Fibroblast of skin of scalp (primary cell): ENCODE data around the gene EFCAB11. TPM values are rescaled to one million over a fixed set of nuclear protein-coding genes. Genes with fewer than 3 reads are reported as not detected.
A peak's percentile ranks its signal among the peaks of the same experiment; 100 is the strongest.

ENCODE experiments used
- DNase-seq: peaks from one replicate; pipeline ENCODE4 v3.0.0-alpha.2; 2013
- polyA plus RNA-seq, 2 experiments: library from polyadenylated mRNA; unstranded; fragments of 120-200 nt; gene quantifications; one replicate each; pipeline ENCODE4 v1.2.1, GENCODE V29; 2013; ENCODE audit not compliant: insufficient read length in 2 of 2

Gene EFCAB11, protein sequence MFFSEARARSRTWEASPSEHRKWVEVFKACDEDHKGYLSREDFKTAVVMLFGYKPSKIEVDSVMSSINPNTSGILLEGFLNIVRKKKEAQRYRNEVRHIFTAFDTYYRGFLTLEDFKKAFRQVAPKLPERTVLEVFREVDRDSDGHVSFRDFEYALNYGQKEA
- 7.9 TPM for polyA plus RNA-seq (2013, experiment 1 of 2; ENCODE audit: insufficient read length)
- polyA plus RNA-seq (2013, experiment 2 of 2; ENCODE audit: insufficient read length): 7.1 TPM

DNA sequence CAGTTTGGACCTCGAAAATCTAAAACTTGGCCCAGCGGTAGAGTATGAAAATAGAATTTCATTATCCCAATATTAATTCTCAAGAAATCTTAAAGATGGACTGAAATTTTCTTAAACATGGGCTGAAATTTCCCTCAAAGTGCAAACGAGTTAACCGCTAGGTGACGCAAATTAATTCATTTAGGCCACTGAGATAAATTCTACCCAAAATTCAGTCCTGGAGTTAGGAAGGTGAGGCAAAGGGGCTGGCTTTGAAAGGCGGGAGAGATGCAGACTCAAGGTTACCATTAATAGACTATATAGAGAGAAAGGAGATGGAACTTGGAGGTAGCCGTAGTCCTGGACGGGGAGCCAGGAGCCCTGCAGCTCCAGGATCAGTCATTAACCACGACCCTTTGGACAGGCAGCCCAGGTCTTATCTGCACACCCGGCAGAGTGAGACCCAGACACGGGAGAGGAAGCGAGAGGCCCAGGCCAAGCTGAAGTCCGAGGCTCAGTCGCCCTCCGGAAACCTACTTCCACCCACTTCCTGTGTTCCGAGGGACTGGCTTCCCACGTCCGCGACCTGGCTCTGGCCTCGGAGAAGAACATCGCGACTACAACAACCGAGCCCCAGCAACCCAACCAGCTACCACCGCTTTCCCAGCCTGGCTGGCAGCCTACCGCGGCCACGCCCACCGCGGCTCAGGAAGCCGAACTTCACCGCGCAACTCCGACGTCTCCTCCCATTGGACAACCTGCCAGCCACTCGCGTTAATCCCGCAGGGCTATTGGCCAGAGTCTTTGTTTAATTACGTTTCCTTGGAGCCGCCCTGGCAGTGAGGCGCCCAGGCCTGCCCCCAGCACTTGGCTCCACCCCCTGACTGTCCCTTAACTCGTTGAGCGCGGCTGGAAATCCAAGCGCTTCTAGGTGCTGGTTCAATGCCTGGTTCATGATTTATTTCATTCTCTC lies at the start of gene EFCAB11:
EFCAB11 (minus strand) TSS at position 661 of the 952 bp plus-strand sequence; CDS start at position 591, 70 bp downstream.
- peak; percentile 99 for DNase-seq

DNA sequence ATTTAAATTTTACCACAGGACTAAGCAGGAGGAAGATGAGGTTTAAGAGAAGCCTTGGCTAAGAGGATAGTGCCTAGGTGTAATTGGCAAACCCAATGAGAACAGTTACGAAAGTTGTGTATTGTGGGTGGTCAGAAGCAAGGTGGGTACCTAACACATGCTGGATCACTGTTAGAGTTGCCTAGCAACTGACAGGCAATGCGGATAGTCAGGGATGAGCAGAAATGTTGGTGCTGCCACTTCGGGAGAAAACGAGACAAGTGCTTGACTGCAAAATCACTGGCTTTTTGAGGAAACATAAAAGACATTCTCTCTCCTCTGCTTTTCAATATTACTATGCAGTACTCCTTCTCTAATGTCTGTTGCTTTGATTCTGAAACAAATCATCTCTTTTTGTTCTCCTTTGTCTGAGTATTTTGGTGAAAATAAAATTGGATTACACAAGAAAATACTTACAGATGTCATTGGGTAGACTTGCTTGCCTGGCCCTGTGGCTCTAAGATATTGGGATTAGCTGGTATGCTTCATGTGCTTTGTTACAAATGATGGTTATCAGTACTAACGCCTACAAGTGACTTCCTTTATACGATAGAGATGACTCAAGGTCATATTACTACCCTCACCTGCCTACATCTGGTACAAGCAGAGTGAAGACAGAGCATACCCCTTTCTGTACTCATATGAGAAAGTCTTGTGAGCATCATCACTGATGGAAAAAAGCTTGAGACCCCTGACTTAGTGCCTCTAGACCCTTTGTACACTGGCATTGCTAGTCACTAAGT lies 49.2 kb upstream of the EFCAB11 start:
- DNase-seq: no peak

- DNase-seq: no peak
Observed at GRCh38 chr14:90000935-90001334, 46.4 kb upstream of the EFCAB11 start.

- no peak for DNase-seq
Observed at GRCh38 chr14:89996963-89997362, 42.4 kb upstream of the EFCAB11 start.

DNA sequence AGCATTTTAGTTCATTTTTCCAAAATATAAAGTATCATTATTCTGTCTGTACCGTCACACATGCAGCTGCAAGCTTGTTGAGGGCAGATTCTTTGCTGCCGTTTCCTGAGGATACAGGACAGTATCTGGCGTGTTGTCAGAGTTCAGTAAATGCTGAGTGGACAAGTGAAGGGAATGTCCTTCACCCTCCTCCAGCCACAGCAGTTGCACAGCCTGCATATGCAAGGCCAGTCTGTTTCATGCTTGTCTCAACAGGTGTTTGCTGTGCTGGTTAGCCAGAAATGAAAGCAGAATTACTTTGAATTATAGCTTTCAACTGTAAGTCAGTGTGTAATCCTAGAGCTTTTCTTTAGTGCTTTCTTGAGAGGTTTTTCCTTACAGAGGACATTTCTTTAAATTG lies 37.7 kb upstream of the EFCAB11 start:
- no peak for DNase-seq

DNA sequence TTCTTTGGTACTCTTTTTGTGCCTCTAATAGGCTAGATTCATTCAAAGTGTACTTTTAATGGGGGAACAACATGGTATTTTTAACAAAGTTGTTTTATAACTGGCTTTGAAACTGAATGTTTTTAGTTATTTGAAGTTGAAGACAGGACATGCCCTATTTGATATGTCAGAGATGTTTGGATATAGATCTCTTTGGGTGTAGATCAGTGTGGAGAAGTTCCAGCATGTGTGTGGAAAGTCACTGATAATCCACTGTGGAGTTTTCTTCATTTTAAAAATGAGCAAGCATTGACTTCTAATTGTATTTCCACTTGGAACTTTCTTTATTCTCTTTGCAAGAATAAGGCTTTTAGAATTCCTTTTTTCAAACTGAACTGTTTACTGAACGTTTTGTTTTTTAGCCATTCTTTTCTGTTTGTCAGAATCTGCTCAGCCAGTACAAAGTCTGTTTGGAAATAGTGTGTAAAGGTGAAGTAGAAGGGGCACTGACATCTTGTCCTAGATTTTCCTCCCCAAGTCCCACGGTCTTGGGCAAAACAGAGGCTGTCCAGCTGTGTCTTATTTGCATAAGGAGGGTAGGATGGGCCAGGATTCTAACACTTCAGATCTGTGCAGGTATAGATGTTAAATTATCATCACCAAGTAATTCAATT lies 36.2 kb upstream of the EFCAB11 start:
- no peak for DNase-seq

GRCh38 chr14:89990218-89990617 lies 35.7 kb upstream of the EFCAB11 start:
- no peak for DNase-seq

- no peak for DNase-seq
Observed at GRCh38 chr14:89988787-89989186, 34.3 kb upstream of the EFCAB11 start.

GRCh38 chr14:89987161-89987475 lies 32.6 kb upstream of the EFCAB11 start:
- no peak for DNase-seq

DNA sequence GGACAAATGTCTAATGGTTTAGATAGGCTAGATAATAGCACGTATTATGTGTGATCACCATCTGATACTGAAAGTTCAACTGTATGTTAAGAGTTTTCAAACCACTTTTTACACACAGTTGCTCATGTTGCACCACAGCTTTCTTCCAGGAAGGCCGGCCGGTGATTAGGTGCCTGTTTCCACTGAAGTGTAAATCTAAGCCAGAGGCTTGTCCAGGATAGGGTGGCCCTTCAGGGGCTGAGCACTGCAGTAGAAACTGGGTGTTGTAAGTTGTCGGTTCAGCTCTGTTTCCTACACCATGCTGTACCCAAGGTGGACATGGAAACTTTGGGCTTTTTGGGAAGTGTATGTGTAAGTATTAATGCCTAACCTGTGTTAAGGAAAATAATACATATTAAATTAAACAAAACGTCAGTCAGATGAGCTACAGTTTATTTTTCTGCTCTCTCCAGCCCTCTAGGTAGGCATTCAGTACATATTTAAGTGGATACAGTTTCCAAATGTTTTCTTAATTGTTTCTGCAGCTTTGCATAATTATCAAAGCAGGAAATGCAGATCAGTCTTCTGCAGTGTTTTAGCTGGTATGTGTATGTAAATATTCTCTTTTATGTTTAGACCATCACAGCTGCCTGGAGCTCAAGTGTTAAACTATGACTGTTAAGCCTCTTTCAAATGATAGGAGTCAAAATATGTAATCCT lies 32.1 kb upstream of the EFCAB11 start:
- DNase-seq: no peak

- no peak for DNase-seq
Observed at GRCh38 chr14:89983375-89983774, 28.8 kb upstream of the EFCAB11 start.

- DNase-seq: no peak
Observed at GRCh38 chr14:89978656-89979055, 24.1 kb upstream of the EFCAB11 start.

DNA sequence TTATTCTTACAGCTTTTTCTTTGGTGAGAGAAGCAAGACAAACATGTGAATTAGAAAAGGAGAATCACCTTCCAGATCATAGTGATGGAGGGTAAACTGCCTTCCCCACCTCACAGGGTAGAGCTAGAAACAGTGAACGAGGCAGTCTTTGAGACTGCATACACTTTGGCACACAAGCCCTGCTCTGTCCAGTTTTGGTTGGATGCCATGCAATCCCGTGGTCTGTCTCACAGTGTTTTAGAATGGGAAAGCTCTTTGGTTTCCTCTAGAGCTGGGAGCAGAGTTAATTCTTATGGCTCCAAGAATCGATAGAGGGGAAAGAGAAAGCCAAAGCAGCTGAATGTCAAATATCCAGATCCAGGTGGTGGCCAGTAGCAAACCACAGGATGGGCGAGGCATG lies 23.1 kb upstream of the EFCAB11 start:
- DNase-seq: no peak

DNA sequence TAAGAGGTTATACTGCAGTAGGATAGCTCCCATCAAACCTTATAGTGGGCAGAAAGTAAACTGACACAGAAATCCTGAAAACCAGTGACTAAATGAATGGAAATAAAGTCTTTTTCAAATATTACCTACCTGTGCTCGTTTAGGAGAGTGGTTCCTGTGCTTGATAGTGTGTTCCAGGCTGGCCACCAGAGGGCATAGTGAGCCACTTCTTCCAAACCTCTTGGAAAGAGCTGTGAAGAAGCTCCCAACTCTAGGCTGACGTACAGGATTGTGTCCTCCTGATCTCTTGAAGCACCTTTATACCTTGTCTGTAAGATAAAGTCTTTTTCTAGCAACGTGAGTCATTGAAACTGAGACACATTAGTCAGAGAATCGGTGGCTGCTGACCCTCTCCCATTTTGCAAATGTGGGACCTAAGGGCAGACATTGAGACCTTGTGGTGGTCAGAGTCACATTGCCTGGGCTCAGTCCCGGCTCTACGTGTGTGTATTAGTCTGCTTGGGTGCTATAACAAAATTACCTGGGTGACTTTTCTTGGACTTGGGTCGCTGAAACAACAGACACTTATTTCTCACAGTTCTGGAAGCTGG lies 18.8 kb upstream of the EFCAB11 start:
- peak; percentile 66 for DNase-seq

DNA sequence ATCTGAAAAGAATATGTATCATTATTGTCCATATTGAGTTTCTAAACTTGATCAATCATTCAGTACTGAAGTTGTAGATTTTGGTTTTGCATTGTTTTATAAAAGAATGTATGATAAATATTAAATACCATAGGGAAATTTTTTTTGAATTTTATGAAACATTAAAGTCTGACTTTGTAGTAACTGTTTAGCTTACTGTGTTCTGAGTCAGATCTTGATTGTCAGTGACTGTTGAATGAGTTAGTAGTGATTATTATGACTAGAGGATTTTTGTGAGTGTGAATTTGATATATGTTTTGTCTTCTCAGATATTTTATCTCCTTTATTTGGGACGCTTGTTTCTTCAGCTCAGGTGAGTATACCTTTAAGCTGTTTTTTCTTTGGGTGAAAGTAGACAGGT lies 11.3 kb upstream of the EFCAB11 start:
- no peak for DNase-seq

- DNase-seq: no peak
Observed at GRCh38 chr14:89963288-89963978, 8.9 kb upstream of the EFCAB11 start.

DNA sequence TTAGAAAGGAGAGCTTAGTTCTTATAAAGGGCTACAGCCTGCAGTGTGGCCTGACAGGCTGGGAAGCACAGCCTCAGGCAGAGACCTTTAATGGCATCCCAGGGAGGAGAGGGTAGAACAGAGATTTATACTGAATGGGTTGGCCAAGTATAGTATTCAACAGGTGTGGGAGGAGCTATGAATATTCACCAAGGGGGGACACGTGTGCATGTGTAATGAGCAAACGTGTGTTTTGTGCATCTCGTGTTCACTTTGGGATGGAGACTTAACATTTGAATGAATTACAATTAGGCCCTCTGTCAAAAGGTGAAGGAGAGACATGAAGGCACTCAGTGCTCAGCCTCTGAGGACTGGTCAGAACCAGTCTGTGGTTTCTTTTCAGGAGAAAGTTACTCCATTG lies 6.4 kb upstream of the EFCAB11 start:
- no peak for DNase-seq

DNA sequence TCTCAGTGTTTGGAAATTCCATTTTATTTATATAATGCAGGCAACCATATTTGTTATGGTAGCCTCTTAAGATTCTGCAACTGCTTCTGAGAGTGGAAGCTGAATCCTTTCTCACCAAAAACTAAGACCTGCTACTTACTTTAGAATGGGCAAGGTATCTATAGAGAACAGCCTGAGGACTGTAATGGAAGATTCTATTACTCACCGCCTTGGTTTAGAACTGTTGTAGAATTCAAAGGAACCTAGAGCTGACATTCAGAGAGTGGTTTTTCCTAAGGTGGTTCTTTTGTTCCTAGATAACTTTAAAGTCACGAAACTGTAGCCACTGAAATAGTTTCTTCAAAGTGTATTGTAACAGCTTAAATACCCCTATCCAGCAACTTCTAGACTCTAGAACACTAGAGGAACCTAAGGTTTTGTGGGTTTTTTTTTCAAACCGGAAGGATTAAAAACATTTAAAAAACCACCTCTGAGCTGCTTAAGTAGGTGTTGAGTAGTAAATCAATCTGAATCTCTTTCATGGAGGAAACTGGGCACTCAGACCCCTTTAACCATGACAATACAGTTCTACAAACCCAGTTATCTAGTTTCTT lies 5.4 kb upstream of the EFCAB11 start:
- no peak for DNase-seq

DNA sequence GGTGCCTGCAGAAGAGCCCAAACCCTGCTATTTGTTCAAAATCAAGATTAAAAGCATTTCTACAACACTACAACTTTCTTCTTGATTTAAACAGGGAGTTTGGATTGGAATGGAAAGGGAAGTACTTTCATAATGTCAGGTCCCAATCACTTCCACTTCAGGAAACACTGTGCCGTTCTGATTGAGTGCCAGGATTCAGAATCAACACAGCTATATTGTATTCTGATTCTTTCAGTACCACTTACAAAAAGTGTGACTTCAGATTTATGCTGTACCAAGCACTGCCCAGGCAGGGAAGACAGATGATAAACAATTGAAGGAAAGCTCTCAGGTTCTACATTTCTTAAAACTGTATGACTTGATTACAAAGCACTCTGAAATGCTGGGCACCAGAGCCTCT lies 4.4 kb upstream of the EFCAB11 start:
- no peak for DNase-seq

- no peak for DNase-seq
Observed at GRCh38 chr14:89957791-89958190, 3.3 kb upstream of the EFCAB11 start.

- DNase-seq: no peak
Observed at GRCh38 chr14:89957376-89957775, 2.8 kb upstream of the EFCAB11 start.
